ENCODE data around the gene RGS7.
"Not testable (repeated sequence)": the region's sequence is repeated elsewhere in the genome, so short reads cannot be mapped to it uniquely, and the experiment has no call there.

Gene RGS7

GRCh38 chr1:240917976-240918375, 439.0 kb downstream of the RGS7 start:
- DNase-seq (ENCODE audit: low read depth in 2 of 2), result no peak

GRCh38 chr1:240914506-240914905, 442.5 kb downstream of the RGS7 start:
- DNase-seq (ENCODE audit: low read depth in 2 of 2), result no peak

- DNase-seq (ENCODE audit: low read depth in 2 of 2), result no peak
Observed at GRCh38 chr1:240912821-240913220, 444.2 kb downstream of the RGS7 start.

- DNase-seq (ENCODE audit: low read depth in 2 of 2), result no peak
Observed at GRCh38 chr1:240909701-240910457, 447.1 kb downstream of the RGS7 start.

GRCh38 chr1:240906477-240906876, 450.5 kb downstream of the RGS7 start:
- DNase-seq (ENCODE audit: low read depth in 2 of 2), result no peak

GRCh38 chr1:240905225-240905765, 451.7 kb downstream of the RGS7 start:
- no peak for DNase-seq (ENCODE audit: low read depth in 2 of 2)

GRCh38 chr1:240895424-240895823, 461.6 kb downstream of the RGS7 start:
- DNase-seq (ENCODE audit: low read depth in 2 of 2), result not testable (repeated sequence)

- no peak for DNase-seq (ENCODE audit: low read depth in 2 of 2)
Observed at GRCh38 chr1:240888787-240889048, 468.3 kb downstream of the RGS7 start.

GRCh38 chr1:240888039-240888786, 468.8 kb downstream of the RGS7 start:
- no peak for DNase-seq (ENCODE audit: low read depth in 2 of 2)

- no peak for DNase-seq (ENCODE audit: low read depth in 2 of 2)
Observed at GRCh38 chr1:240883490-240883889, 473.5 kb downstream of the RGS7 start.

- not testable (repeated sequence) for DNase-seq (ENCODE audit: low read depth in 2 of 2)
Observed at GRCh38 chr1:240882656-240883308, 474.2 kb downstream of the RGS7 start.

GRCh38 chr1:240878631-240879030, 478.4 kb downstream of the RGS7 start:
- no peak for DNase-seq (ENCODE audit: low read depth in 2 of 2)

GRCh38 chr1:240877605-240878004, 479.4 kb downstream of the RGS7 start:
- no peak for DNase-seq (ENCODE audit: low read depth in 2 of 2)

- no peak for DNase-seq (ENCODE audit: low read depth in 2 of 2)
Observed at GRCh38 chr1:240876071-240876470, 480.9 kb downstream of the RGS7 start.

- no peak for DNase-seq (ENCODE audit: low read depth in 2 of 2)
Observed at GRCh38 chr1:240869071-240869470, 487.9 kb downstream of the RGS7 start.

GRCh38 chr1:240866724-240867123, 490.3 kb downstream of the RGS7 start:
- no peak for DNase-seq (ENCODE audit: low read depth in 2 of 2)

GRCh38 chr1:240860023-240860422, 497.0 kb downstream of the RGS7 start:
- DNase-seq (ENCODE audit: low read depth in 2 of 2), result no peak

- DNase-seq (ENCODE audit: low read depth in 2 of 2), result no peak
Observed at GRCh38 chr1:240854367-240854766, 502.6 kb downstream of the RGS7 start.

GRCh38 chr1:240847325-240847724, 509.7 kb downstream of the RGS7 start:
- DNase-seq (ENCODE audit: low read depth in 2 of 2), result no peak

- DNase-seq (ENCODE audit: low read depth in 2 of 2), result no peak
Observed at GRCh38 chr1:240844486-240844885, 512.5 kb downstream of the RGS7 start.

GRCh38 chr1:240843798-240844197, 513.2 kb downstream of the RGS7 start:
- DNase-seq (ENCODE audit: low read depth in 2 of 2), result no peak

- no peak for DNase-seq (ENCODE audit: low read depth in 2 of 2)
Observed at GRCh38 chr1:240836271-240836670, 520.7 kb downstream of the RGS7 start.

GRCh38 chr1:240835291-240835690, 521.7 kb downstream of the RGS7 start:
- no peak for DNase-seq (ENCODE audit: low read depth in 2 of 2)

Data from activated CD8-positive, alpha-beta memory T cell treated with anti-CD3 and anti-CD28 coated beads for 4 hours (primary cell).